Epithelial cell of esophagus (primary cell): ENCODE measurements around the gene SRSF7.
A peak's percentile ranks its signal among the peaks of the same experiment; 100 is the strongest.
"Not testable (repeated sequence)": the region's sequence is repeated elsewhere in the genome, so short reads cannot be mapped to it uniquely, and the experiment has no call there.

Source experiments
- DNase-seq: peaks from one replicate; pipeline ENCODE4 v3.0.0; 2010; ENCODE audit warnings: low read depth
- H3K4me3 ChIP-seq: 2 replicates; pipeline ENCODE4 v1.5.1; 2011; ENCODE audit warnings: mild to moderate bottlenecking, low read length, control low read depth
- TF ChIP-seq, protein P1 (sequence below): IDR thresholded peaks from 2 replicates; pipeline ENCODE4 v1.5.1; 2011; ENCODE audit warnings: low read depth, mild to moderate bottlenecking, low read length, control low read depth, inconsistent platforms; ENCODE audit not compliant: insufficient read depth; ENCODE audit errors: missing control alignments

Gene SRSF7

DNA sequence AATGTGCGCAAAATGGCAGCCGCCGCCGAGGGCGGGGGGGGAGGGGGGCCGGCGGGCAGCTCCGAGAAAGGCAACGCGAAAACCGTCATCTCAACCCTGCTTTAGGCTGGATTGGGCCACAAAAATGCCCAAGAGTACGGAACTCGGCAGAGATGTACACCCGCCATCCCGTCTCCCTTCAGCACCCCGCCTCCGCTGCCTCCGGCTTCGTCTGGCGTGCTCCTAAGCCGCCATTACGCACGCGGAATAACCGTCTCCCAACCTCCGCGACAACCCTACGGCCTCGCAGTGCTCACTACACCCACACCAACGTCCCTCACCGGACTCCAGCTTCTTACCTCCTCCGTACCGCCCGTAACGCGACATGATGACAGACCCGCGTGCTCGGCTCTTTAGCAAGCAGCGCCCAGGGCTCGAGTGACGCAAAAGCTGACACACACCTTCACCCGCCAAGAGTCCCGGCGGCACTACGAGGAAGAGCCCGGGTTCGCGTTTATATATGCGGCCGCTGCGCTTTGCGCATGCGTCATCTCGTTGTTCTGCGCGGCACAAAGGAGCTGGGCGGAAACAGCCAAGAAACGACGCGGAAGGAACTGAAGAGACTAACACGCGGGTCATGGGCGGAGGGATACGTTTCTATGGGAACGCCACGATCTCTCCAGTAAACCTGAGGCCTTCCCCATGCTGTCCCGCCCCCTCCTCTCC lies at the start of gene SRSF7:
SRSF7 (minus strand) TSS at position 471 of the 705 bp plus-strand sequence; CDS start at position 366, 105 bp downstream.
- peak; percentile 99 for DNase-seq
- peak within 1 kb of the TSS; percentile 98 for H3K4me3 ChIP-seq
- TF ChIP-seq, protein P1, sequence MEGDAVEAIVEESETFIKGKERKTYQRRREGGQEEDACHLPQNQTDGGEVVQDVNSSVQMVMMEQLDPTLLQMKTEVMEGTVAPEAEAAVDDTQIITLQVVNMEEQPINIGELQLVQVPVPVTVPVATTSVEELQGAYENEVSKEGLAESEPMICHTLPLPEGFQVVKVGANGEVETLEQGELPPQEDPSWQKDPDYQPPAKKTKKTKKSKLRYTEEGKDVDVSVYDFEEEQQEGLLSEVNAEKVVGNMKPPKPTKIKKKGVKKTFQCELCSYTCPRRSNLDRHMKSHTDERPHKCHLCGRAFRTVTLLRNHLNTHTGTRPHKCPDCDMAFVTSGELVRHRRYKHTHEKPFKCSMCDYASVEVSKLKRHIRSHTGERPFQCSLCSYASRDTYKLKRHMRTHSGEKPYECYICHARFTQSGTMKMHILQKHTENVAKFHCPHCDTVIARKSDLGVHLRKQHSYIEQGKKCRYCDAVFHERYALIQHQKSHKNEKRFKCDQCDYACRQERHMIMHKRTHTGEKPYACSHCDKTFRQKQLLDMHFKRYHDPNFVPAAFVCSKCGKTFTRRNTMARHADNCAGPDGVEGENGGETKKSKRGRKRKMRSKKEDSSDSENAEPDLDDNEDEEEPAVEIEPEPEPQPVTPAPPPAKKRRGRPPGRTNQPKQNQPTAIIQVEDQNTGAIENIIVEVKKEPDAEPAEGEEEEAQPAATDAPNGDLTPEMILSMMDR = no peak

DNA sequence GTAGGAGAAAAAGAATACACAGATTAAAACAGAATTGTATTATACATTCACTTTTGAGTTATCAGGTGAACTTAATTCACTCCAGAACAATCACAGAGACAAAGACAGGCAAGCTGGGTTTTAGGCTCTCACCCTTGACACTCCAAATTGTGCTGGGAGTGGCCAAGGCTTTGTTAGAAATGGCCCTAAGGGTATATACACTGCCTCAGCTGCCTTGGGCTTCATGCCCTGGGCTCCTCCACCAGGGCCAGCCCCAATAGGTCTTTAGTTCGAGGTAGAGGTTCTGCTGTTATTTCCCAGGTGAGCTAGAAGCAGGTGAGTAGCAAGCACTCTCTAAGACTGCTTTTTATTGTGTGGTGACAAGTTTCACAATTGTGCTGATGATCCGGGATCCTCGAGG lies 46.8 kb upstream of the SRSF7 start:
- DNase-seq = no peak
- TF ChIP-seq, protein P1 = no peak

DNA sequence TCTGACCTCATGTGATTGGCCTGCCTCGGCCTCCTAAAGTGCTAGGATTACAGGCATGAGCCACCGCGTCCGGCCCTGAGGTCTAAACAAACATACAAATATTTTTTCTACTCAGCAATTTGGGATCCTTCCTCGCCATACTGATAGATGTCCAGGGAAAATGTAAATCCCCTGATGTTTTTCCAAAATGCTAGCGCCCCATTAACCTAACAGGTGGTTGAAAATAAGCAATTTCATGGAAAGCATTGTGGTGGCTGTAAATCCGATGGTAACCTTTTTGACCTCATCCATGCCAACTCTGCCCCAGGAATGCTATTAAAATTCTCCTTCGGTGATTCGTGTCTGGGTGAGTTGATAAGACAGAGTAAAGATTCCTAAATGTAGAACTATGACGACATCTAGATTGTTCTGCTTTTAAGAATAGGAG lies 46.1 kb upstream of the SRSF7 start:
- DNase-seq = no peak
- TF ChIP-seq, protein P1 = no peak
- H3K4me3 ChIP-seq = no peak overlapping the region

More for the DNA sequence above, 46.8 kb upstream of the SRSF7 start:
- H3K4me3 ChIP-seq = no peak overlapping the region

DNA sequence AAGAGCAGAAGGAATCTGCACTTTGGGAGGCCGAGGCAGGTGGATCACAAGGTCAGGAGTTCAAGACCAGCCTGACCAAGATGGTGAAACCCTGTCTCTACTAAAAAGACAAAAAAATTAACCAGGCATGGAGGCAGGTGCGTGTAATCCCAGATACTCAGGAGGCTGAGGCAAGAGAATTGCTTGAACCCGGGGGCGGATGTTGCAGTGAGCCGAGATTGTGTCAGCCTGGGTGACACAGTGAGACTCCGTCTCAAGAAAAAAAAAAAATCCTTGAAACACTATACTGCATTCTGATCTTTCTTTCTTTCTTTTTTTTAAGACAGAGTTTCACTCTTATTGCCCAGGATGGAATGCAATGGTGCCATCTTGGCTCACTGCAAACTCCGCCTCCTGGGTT lies 43.9 kb upstream of the SRSF7 start:
- not testable (repeated sequence) for H3K4me3 ChIP-seq, DNase-seq

DNA sequence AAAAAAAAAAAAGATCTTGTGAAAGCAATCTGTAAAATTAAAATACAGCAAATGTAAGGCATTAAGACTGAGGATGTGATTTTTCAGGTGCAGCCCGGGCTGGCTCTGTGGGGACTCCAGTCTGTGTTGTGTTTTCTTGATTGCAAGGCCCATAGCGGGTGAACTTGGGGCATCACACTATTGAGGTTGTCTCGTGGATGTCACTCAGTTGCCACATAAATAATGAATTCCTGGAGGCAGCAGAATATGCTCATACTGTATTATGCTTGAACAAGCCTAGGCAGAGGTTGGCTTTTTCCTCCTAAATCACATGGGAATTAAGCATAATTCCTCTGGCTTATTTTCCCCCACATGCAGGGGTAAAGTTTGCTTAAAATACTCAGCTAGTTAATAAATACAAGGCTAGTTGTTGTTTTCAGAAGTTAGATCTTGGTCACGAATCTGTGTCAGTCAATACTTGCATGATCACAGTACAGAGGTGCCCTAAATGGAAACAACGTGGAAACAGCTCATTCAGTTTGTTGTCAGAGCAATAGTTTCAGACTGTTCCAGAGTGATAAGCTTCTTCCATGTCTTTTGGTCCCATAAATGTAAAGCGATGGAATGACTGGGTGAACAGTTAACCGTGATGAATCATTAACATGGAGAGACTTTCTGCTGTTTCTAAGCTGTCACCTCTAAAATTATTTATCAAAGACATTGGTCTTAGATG lies 43.2 kb upstream of the SRSF7 start:
- DNase-seq = no peak
- TF ChIP-seq, protein P1 = no peak
- no peak overlapping the region for H3K4me3 ChIP-seq

DNA sequence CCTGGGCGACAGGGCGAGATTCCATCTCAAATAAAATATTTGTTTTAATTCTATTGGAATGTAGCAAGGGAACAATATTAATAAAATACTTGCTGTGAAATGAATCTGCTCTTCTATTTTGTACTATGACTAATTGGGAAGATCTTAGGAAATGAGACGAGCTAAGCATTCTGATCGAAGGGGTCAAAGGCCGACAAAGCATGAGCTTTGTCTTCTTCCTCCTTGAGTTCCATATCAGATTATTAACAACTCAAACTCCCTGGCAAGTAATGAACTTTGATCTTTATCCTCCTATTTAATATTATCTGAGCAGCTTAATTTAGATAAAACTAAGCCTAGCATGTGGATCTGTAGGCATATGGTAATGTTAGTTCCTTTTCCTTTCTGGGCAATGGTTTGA lies 42.4 kb upstream of the SRSF7 start:
- H3K4me3 ChIP-seq = no peak overlapping the region
- DNase-seq = no peak
- TF ChIP-seq, protein P1 = no peak

DNA sequence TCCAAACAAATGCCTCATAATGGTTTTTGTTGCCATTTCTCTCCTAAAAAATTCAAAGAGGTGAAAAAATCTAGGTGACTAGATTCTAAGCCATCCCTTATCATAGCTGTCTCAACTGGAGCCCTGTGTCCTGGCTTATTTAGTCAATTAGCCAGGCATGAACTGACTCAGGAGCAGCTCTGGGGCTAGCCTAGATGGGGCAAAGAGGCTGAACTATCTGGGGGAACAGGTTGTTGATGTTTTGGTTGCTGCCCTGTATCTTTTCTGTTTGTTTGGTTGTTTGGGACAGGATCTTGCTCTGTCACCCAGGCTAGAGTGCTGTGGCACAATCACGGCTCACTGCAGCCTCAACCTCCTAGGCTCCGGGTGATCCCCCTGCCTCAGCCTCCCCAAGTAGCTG lies 41.6 kb upstream of the SRSF7 start:
- DNase-seq = no peak
- TF ChIP-seq, protein P1 = no peak
- H3K4me3 ChIP-seq = no peak overlapping the region

DNA sequence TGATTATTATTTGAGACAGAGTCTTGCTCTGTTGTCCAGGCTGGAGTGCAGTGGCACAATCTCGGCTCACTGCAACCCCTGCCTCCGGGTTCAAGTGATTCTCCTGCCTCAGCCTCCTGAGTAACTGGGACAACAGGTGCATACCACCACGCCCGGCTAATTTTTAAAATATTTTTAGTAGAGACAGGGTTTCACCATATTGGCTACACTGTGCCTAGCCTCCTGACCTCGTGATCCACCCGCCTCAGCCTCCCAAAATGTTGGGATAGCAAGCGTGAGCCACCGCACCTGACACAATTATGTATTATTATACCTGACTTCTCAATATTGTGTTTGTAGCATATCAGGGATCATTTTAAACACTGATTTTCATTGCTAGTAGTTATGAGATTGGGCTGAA lies 41.2 kb upstream of the SRSF7 start:
- not testable (repeated sequence) for H3K4me3 ChIP-seq, DNase-seq
